ENCODE measurements around the gene MAPK4. TPM values are rescaled to one million over a fixed set of nuclear protein-coding genes. Genes with fewer than 3 reads are reported as not detected.

Gene MAPK4
- total RNA-seq, 2 donors from 2014 or later = 1.0 to 1.6 TPM

- H3K4me3 ChIP-seq = no peak overlapping the region
- no peaks in the 10 kb centered on the region for H3K9me3 ChIP-seq
- no peaks in the 10 kb centered on the region for H3K36me3 ChIP-seq (replicated peaks in 1 of 2; ENCODE audit: insufficient read depth in 1 of 2, low read depth in 2 of 2)
- intact Hi-C loops (cut with DNase I) = no loop called here
- TF ChIP-seq POLR2A (IDR thresholded peaks at IDR 0.05) (no peak), CTCF (IDR thresholded peaks at IDR 0.05) (no peak)
- WGBS, 2 donors = 85 to 89% methylated on average over 16 of the region's 16 CpGs
- no peak overlapping the region for H3K27ac ChIP-seq
- no peaks in the 10 kb centered on the region for H3K4me1 ChIP-seq
- ATAC-seq = no peak
- no peak for DNase-seq
- no peaks in the 10 kb centered on the region for H3K27me3 ChIP-seq
Measured at GRCh38 chr18:50627594-50628532, 68.0 kb downstream of the MAPK4 start.

- no peaks in the 10 kb centered on the region for H3K36me3 ChIP-seq (replicated peaks in 1 of 2; ENCODE audit: insufficient read depth in 1 of 2, low read depth in 2 of 2)
- ATAC-seq (no peak), DNase-seq (no peak)
- no peaks in the 10 kb centered on the region for H3K9me3 ChIP-seq
- no peak overlapping the region for H3K27ac ChIP-seq
- no peak overlapping the region for H3K4me3 ChIP-seq
- H3K27me3 ChIP-seq = no peaks in the 10 kb centered on the region
- WGBS, 2 donors = 86 to 88% methylated on average over 2 of the region's 2 CpGs
- intact Hi-C loops (cut with DNase I) = no loop called here
- no peaks in the 10 kb centered on the region for H3K4me1 ChIP-seq
- TF ChIP-seq POLR2A (IDR thresholded peaks at IDR 0.05) (no peak), CTCF (IDR thresholded peaks at IDR 0.05) (no peak)
Measured at GRCh38 chr18:50628533-50628905, 68.6 kb downstream of the MAPK4 start.

GRCh38 chr18:50629148-50629631, 69.3 kb downstream of the MAPK4 start:
- H3K4me1 ChIP-seq = no peaks in the 10 kb centered on the region
- no peaks in the 10 kb centered on the region for H3K9me3 ChIP-seq
- WGBS, 2 donors = 55 to 66% methylated on average over 5 of the region's 5 CpGs
- H3K27me3 ChIP-seq = no peaks in the 10 kb centered on the region
- no peaks in the 10 kb centered on the region for H3K36me3 ChIP-seq (replicated peaks in 1 of 2; ENCODE audit: insufficient read depth in 1 of 2, low read depth in 2 of 2)
- no peak for TF ChIP-seq POLR2A (IDR thresholded peaks at IDR 0.05)
- no peak for TF ChIP-seq CTCF (IDR thresholded peaks at IDR 0.05)
- intact Hi-C loops (cut with DNase I) = no loop called here
- DNase-seq = no peak
- ATAC-seq = no peak
- H3K4me3 ChIP-seq = no peak overlapping the region
- H3K27ac ChIP-seq = no peak overlapping the region

GRCh38 chr18:50630895-50631294, 71.0 kb downstream of the MAPK4 start:
- Histone ChIP-seq H3K4me3 (no peak overlapping the region), H3K27ac (no peak overlapping the region), H3K4me1 (no peaks in the 10 kb centered on the region), H3K9me3 (no peaks in the 10 kb centered on the region), H3K27me3 (no peaks in the 10 kb centered on the region), H3K36me3 (replicated peaks in 1 of 2; ENCODE audit: insufficient read depth in 1 of 2, low read depth in 2 of 2) (no peaks in the 10 kb centered on the region)
- intact Hi-C loops (cut with DNase I) = no loop called here
- DNase-seq (no peak), ATAC-seq (no peak)
- 82 to 89% methylated on average over 8 of the region's 8 CpGs for WGBS, 2 donors
- TF ChIP-seq CTCF (IDR thresholded peaks at IDR 0.05) (no peak), POLR2A (IDR thresholded peaks at IDR 0.05) (no peak)

All from body of pancreas (tissue), 4 donors.